Measurements from ENCODE around the gene RIGI.
A peak's percentile ranks its signal among the peaks of the same experiment; 100 is the strongest.
"Not testable (repeated sequence)": the region's sequence is repeated elsewhere in the genome, so short reads cannot be mapped to it uniquely, and the experiment has no call there.

RIGI gene

GRCh38 chr9:32526041-32526706 lies at the start of gene RIGI:
Gene RIGI (minus strand): TSS chr9:32526196. CDS start chr9:32526166, 30 bp downstream.
- peak; percentile 78 for DNase-seq
- ATAC-seq, result peak; percentile 83

- DNase-seq, result no peak
- no peak for ATAC-seq
Measured at GRCh38 chr9:32574858-32575257, 48.9 kb upstream of the RIGI start.

- ATAC-seq, result no peak
- DNase-seq, result no peak
Measured at GRCh38 chr9:32573821-32574220, 47.8 kb upstream of the RIGI start.

- peak; percentile 96 for DNase-seq
- ATAC-seq, result peak; percentile 87
Measured at GRCh38 chr9:32572900-32573523, 47.0 kb upstream of the RIGI start, which contains the start of gene NDUFB6. Gene NDUFB6 (minus strand): TSS chr9:32573159. CDS start chr9:32573060, 99 bp downstream.

- ATAC-seq (peak; percentile 95), DNase-seq (peak; percentile 66)
Measured at GRCh38 chr9:32571969-32572899, 46.2 kb upstream of the RIGI start.

- no peak for DNase-seq
- ATAC-seq, result no peak
Measured at GRCh38 chr9:32570262-32570661, 44.3 kb upstream of the RIGI start.

GRCh38 chr9:32566770-32567169 lies 40.8 kb upstream of the RIGI start:
- no peak for DNase-seq
- no peak for ATAC-seq

GRCh38 chr9:32565967-32566366 lies 40.0 kb upstream of the RIGI start:
- no peak for ATAC-seq
- no peak for DNase-seq

- ATAC-seq (no peak), DNase-seq (no peak)
Measured at GRCh38 chr9:32558408-32558934, 32.5 kb upstream of the RIGI start.

- DNase-seq (no peak), ATAC-seq (no peak)
Measured at GRCh38 chr9:32554591-32554990, 28.6 kb upstream of the RIGI start.

GRCh38 chr9:32554107-32554506 lies 28.1 kb upstream of the RIGI start:
- ATAC-seq, result no peak
- no peak for DNase-seq

GRCh38 chr9:32552172-32552872 lies 26.3 kb upstream of the RIGI start, which contains the start of the genes SMIM27 and TOPORS:
Gene SMIM27 (plus strand): TSS chr9:32552327. CDS start chr9:32552435, 108 bp downstream.
Gene TOPORS (minus strand): TSS chr9:32552586. CDS start chr9:32552436, 150 bp downstream.
- peak; percentile 91 for DNase-seq
- ATAC-seq, result peak; percentile 75

GRCh38 chr9:32551276-32552051 lies 25.5 kb upstream of the RIGI start:
- DNase-seq (peak; percentile 53), ATAC-seq (peak; percentile 45)

- peak; percentile 95 for DNase-seq
- peak; percentile 74 for ATAC-seq
Measured at GRCh38 chr9:32550562-32551275, 24.7 kb upstream of the RIGI start.

- DNase-seq (no peak), ATAC-seq (no peak)
Measured at GRCh38 chr9:32550150-32550561, 24.2 kb upstream of the RIGI start.

GRCh38 chr9:32548213-32548612 lies 22.2 kb upstream of the RIGI start:
- DNase-seq, result not testable (repeated sequence)

GRCh38 chr9:32545884-32546283 lies 19.9 kb upstream of the RIGI start:
- no peak for ATAC-seq

More at GRCh38 chr9:32548213-32548612, 22.2 kb upstream of the RIGI start:
- not testable (repeated sequence) for ATAC-seq

GRCh38 chr9:32543047-32543446 lies 17.1 kb upstream of the RIGI start:
- ATAC-seq (no peak), DNase-seq (no peak)

More at GRCh38 chr9:32545884-32546283, 19.9 kb upstream of the RIGI start:
- no peak for DNase-seq

- ATAC-seq (no peak), DNase-seq (no peak)
Measured at GRCh38 chr9:32533816-32534215, 7.8 kb upstream of the RIGI start.

GRCh38 chr9:32533336-32533735 lies 7.3 kb upstream of the RIGI start:
- DNase-seq, result no peak
- no peak for ATAC-seq

All from stimulated activated naive CD8-positive, alpha-beta T cell treated with anti-CD3 and anti-CD28 coated beads, Interleukin-15, Interleukin-2, amounts not matched to agents 100 U/mL and 50 U/mL, for 24 hours (primary cell).